Activated CD8-positive, alpha-beta memory T cell treated with anti-CD3 and anti-CD28 coated beads, Interleukin-2, amount 50 U/mL, for 1 hour (primary cell): Measurements from ENCODE around the gene PLGLB1.
"Not testable (repeated sequence)": the region's sequence is repeated elsewhere in the genome, so short reads cannot be mapped to it uniquely, and the experiment has no call there.

Experiments
- DNase-seq: peaks from one replicate; pipeline ENCODE4 v3.0.0-alpha.2; 2020; ENCODE audit errors: extremely low read depth

Gene PLGLB1

GRCh38 chr2:87021744-87022143, at the start of gene PLGLB1:
PLGLB1 (minus strand) TSS chr2:87021844; CDS start chr2:87021783, 61 bp downstream.
- not testable (repeated sequence) for DNase-seq

- not testable (repeated sequence) for DNase-seq
Observed at GRCh38 chr2:87064305-87064704, 42.7 kb upstream of the PLGLB1 start.

GRCh38 chr2:87063431-87063830, 41.8 kb upstream of the PLGLB1 start:
- DNase-seq: not testable (repeated sequence)

GRCh38 chr2:87061519-87061918, 39.9 kb upstream of the PLGLB1 start:
- not testable (repeated sequence) for DNase-seq

- not testable (repeated sequence) for DNase-seq
Observed at GRCh38 chr2:87057606-87058005, 36.0 kb upstream of the PLGLB1 start.

- not testable (repeated sequence) for DNase-seq
Observed at GRCh38 chr2:87056843-87057242, 35.2 kb upstream of the PLGLB1 start.

- not testable (repeated sequence) for DNase-seq
Observed at GRCh38 chr2:87056435-87056834, 34.8 kb upstream of the PLGLB1 start.

GRCh38 chr2:87054375-87054774, 32.7 kb upstream of the PLGLB1 start:
- DNase-seq: not testable (repeated sequence)

- not testable (repeated sequence) for DNase-seq
Observed at GRCh38 chr2:87041321-87041978, 19.8 kb upstream of the PLGLB1 start.

- not testable (repeated sequence) for DNase-seq
Observed at GRCh38 chr2:87028607-87029006, 7.0 kb upstream of the PLGLB1 start.

- not testable (repeated sequence) for DNase-seq
Observed at GRCh38 chr2:87026816-87027215, 5.2 kb upstream of the PLGLB1 start.

- DNase-seq: not testable (repeated sequence)
Observed at GRCh38 chr2:87025927-87026326, 4.3 kb upstream of the PLGLB1 start.

- DNase-seq: not testable (repeated sequence)
Observed at GRCh38 chr2:87023988-87024615, 2.5 kb upstream of the PLGLB1 start.

- DNase-seq: not testable (repeated sequence)
Observed at GRCh38 chr2:87021043-87021442, 601 bp downstream of the PLGLB1 start.

GRCh38 chr2:87019053-87019452, 2.6 kb downstream of the PLGLB1 start:
- not testable (repeated sequence) for DNase-seq

- not testable (repeated sequence) for DNase-seq
Observed at GRCh38 chr2:87014489-87015169, 7.0 kb downstream of the PLGLB1 start.

- DNase-seq: not testable (repeated sequence)
Observed at GRCh38 chr2:87004398-87004797, 17.2 kb downstream of the PLGLB1 start.
